ENCODE data around the gene UBE4B. TPM values are rescaled to one million over a fixed set of nuclear protein-coding genes. Genes with fewer than 3 reads are reported as not detected.

Gene UBE4B
- total and polyA plus RNA-seq, 2 of the 13 experiments (the other 11 are each of a cell fraction or from before 2014, with no cell fraction given): 15.2 to 24.8 TPM

GRCh38 chr1:10032590-10033358 lies at the start of gene UBE4B (continued):
- TF ChIP-seq ZFP36 (IDR thresholded peaks at IDR 0.05; ENCODE audit: borderline replicate concordance, low read depth, low read length, partially characterized antibody): no peak
- TF ChIP-seq SMAD1 (CRISPR knock-in tag; IDR thresholded peaks at IDR 0.05; ENCODE audit: borderline replicate concordance, low read depth): no peak
- no peak for TF ChIP-seq DR1 (CRISPR knock-in tag; IDR thresholded peaks at IDR 0.05)
- no peak for TF ChIP-seq ZNF101 (CRISPR knock-in tag; IDR thresholded peaks at IDR 0.05; ENCODE audit: borderline replicate concordance, low read depth)
- TF ChIP-seq ZNF331 (CRISPR knock-in tag; IDR thresholded peaks at IDR 0.05): peak; percentile 100
- no peak for TF ChIP-seq ZNF562 (CRISPR knock-in tag; IDR thresholded peaks at IDR 0.05; ENCODE audit: borderline replicate concordance)
- TF ChIP-seq ATF7-NPFF (CRISPR knock-in tag; IDR thresholded peaks at IDR 0.05; ENCODE audit: low read depth): no peak; the same call in 1 of the 2 replicates
- no peak; the same call in 1 of the 2 replicates for TF ChIP-seq KLF6 (CRISPR knock-in tag; IDR thresholded peaks at IDR 0.05)
- no peak; the same call in 1 of the 2 replicates for TF ChIP-seq AHR (CRISPR knock-in tag; IDR thresholded peaks at IDR 0.05)
- no peak for TF ChIP-seq NR2F1 (CRISPR knock-in tag; IDR thresholded peaks at IDR 0.05)
- TF ChIP-seq SMAD9 (CRISPR knock-in tag; IDR thresholded peaks at IDR 0.05): no peak
- no peak for TF ChIP-seq ZBTB21 (CRISPR knock-in tag; IDR thresholded peaks at IDR 0.05)
- TF ChIP-seq ZNF460 (CRISPR knock-in tag; IDR thresholded peaks at IDR 0.05; ENCODE audit: borderline replicate concordance): no peak
- TF ChIP-seq BHLHE40 (IDR thresholded peaks at IDR 0.05; ENCODE audit: low read length): peak; percentile 88
- TF ChIP-seq MTA1 (CRISPR knock-in tag; IDR thresholded peaks at IDR 0.05; ENCODE audit: borderline replicate concordance): peak; percentile 59; the same call in 1 of the 2 replicates
- TF ChIP-seq SRSF4 (IDR thresholded peaks at IDR 0.05; ENCODE audit: low read depth, low read length, poor library complexity, severe bottlenecking): no peak
- TF ChIP-seq ZNF800 (CRISPR knock-in tag; IDR thresholded peaks at IDR 0.05): no peak
- no peak; the same call in 1 of the 2 replicates for TF ChIP-seq ZNF746 (CRISPR knock-in tag; IDR thresholded peaks at IDR 0.05)
- TF ChIP-seq SRF (IDR thresholded peaks at IDR 0.05; ENCODE audit: low read depth, low read length): no peak
- TF ChIP-seq HHEX (CRISPR knock-in tag; IDR thresholded peaks at IDR 0.05): no peak
- peak; percentile 45; the same call in 1 of the 2 replicates for TF ChIP-seq SMC3 (IDR thresholded peaks at IDR 0.05; ENCODE audit: low read length)
- TF ChIP-seq, protein P1, sequence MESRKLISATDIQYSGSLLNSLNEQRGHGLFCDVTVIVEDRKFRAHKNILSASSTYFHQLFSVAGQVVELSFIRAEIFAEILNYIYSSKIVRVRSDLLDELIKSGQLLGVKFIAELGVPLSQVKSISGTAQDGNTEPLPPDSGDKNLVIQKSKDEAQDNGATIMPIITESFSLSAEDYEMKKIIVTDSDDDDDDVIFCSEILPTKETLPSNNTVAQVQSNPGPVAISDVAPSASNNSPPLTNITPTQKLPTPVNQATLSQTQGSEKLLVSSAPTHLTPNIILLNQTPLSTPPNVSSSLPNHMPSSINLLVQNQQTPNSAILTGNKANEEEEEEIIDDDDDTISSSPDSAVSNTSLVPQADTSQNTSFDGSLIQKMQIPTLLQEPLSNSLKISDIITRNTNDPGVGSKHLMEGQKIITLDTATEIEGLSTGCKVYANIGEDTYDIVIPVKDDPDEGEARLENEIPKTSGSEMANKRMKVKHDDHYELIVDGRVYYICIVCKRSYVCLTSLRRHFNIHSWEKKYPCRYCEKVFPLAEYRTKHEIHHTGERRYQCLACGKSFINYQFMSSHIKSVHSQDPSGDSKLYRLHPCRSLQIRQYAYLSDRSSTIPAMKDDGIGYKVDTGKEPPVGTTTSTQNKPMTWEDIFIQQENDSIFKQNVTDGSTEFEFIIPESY (CRISPR knock-in tag; IDR thresholded peaks at IDR 0.05): no peak
- peak; percentile 67; the same call in 1 of the 2 replicates for TF ChIP-seq PHF20 (CRISPR knock-in tag; IDR thresholded peaks at IDR 0.05)
- TF ChIP-seq HNF4G (IDR thresholded peaks at IDR 0.05; ENCODE audit: borderline replicate concordance, low read depth, low read length): no peak
- no peak for TF ChIP-seq HNF4G (CRISPR knock-in tag; IDR thresholded peaks at IDR 0.05; ENCODE audit: borderline replicate concordance, low read depth)
- no peak for TF ChIP-seq ISX (CRISPR knock-in tag; conservative IDR thresholded peaks at IDR 0.05)
- TF ChIP-seq ZNF446 (CRISPR knock-in tag; IDR thresholded peaks at IDR 0.05): no peak
- TF ChIP-seq ZNF274 (CRISPR knock-in tag; IDR thresholded peaks at IDR 0.05): no peak; the same call in 1 of the 2 replicates
- no peak for TF ChIP-seq ZNF549 (CRISPR knock-in tag; IDR thresholded peaks at IDR 0.05)

Measured in HepG2 (cell line).